BLaER1 (cell line): ENCODE results near the gene COPS3.
A peak's percentile ranks its signal among the peaks of the same experiment; 100 is the strongest.

Source experiments
- H3K27ac ChIP-seq: shearing (Covaris generic); formaldehyde crosslinking; 2 replicates; pipeline ENCODE4 v1.8.1; 2022
- H3K27me3 ChIP-seq: shearing (Covaris generic); formaldehyde crosslinking; 2 replicates; pipeline ENCODE4 v1.8.1; 2022
- H3K36me3 ChIP-seq: shearing (Covaris generic); formaldehyde crosslinking; 2 replicates; pipeline ENCODE4 v1.8.1; 2022
- H3K4me1 ChIP-seq: shearing (Covaris generic); formaldehyde crosslinking; 2 replicates; pipeline ENCODE4 v1.8.1; 2022
- H3K4me2 ChIP-seq: shearing (Covaris generic); formaldehyde crosslinking; 2 replicates; pipeline ENCODE4 v1.8.1; 2022
- H3K4me3 ChIP-seq: shearing (Covaris generic); formaldehyde crosslinking; 2 replicates; pipeline ENCODE4 v1.8.1; 2022
- H3K9ac ChIP-seq: shearing (Covaris generic); formaldehyde crosslinking; 2 replicates; pipeline ENCODE4 v1.8.1; 2022
- H3K9me3 ChIP-seq: shearing (Covaris generic); formaldehyde crosslinking; 2 replicates; pipeline ENCODE4 v1.8.1; 2022
- H4K20me1 ChIP-seq: shearing (Covaris generic); formaldehyde crosslinking; 2 replicates; pipeline ENCODE4 v1.8.1; 2022
- Cebpa-rat ChIP-seq: shearing (Covaris generic); IDR thresholded peaks from 2 replicates; pipeline ENCODE4 v1.8.1; 2022

The COPS3 gene

DNA sequence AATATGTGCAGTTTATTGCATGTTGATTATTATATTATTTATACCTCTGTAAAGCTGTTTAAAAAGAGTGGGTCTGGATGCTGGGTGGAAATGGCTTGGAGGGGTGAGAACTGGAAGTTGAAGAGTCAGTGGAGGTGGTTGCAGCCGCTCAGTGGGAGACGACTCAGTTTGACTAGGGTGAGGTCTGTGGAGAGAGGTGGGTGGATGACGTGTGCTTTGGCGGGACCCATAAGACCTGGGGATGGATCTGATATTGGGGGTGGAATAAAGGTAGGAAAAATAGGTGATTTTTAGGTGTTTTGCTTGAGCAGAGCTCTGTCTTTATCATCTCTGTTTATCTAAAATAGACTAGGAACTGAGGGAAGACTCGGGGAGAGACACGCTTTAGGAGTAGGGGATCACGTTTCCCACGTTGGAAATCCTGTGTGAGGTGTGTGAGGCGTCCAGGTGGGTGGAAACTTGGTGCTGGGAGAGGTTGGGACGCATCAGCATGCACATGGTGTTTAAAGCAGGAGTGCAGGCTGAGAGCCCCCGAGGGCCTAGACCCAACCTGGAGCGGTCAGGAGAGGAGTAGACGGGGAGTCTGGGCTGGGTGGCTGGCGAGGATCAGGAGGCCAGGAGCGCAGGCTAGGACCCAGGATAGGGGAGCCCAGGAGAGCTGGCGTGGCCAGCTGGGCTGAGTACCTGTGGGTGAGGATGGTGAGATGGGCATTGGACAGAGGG, 39.3 kb upstream of the COPS3 start:
- no peak for TF ChIP-seq Cebpa-rat
- Histone ChIP-seq H3K27ac (no peak overlapping the region), H3K4me1 (peaks cover 5% of the 10 kb centered on the region)

DNA sequence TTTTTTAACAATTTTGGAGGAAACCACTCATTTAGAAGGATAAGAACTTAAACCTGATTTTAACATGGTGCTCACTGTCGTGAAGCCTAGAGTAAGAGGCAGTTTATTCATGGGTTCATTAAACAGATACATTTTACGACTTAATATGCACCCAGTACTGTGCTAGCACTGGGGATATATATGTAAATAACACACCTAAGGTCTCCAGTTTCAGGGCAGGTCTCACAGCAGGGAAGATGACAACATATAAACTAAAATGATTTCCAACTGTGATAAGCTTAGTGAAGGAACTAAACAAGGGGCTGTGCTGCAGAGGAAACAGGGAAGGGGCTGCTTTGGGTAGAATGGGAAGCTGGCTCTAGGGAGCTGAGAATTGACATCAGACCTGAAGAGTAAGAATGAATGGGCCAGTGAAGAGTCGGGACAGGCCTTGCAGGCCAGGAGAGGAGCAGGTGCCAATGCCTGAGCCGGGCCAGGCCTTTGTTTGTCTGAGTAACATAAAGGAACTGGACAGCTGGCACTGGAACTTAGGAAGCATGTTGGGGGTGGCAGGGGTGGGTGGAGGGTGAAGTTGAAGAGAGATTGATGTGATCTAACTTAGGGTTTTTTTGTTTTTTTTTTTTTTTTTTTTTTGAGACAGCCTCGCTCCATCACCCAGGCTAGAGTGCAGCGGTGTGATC, 34.2 kb upstream of the COPS3 start:
- Histone ChIP-seq H3K36me3 (peaks cover 4% of the 10 kb centered on the region; the same call in 1 of the 2 replicates), H3K9me3 (no peaks in the 10 kb centered on the region), H3K9ac (no peak overlapping the region), H3K4me1 (0 out of 2 replicates have a peak, but pooled peaks cover 4% of the 10 kb centered on the region), H4K20me1 (no peaks in the 10 kb centered on the region), H3K27ac (no peak overlapping the region), H3K4me2 (no peak overlapping the region), H3K27me3 (no peaks in the 10 kb centered on the region), H3K4me3 (no peak overlapping the region)
- TF ChIP-seq Cebpa-rat = no peak

More for the DNA sequence above, 39.3 kb upstream of the COPS3 start:
- Histone ChIP-seq H3K4me2 (no peak overlapping the region), H3K36me3 (peaks cover 4% of the 10 kb centered on the region; the same call in 1 of the 2 replicates), H4K20me1 (no peaks in the 10 kb centered on the region), H3K27me3 (no peaks in the 10 kb centered on the region), H3K9me3 (no peaks in the 10 kb centered on the region), H3K9ac (no peak overlapping the region), H3K4me3 (no peak overlapping the region)

DNA sequence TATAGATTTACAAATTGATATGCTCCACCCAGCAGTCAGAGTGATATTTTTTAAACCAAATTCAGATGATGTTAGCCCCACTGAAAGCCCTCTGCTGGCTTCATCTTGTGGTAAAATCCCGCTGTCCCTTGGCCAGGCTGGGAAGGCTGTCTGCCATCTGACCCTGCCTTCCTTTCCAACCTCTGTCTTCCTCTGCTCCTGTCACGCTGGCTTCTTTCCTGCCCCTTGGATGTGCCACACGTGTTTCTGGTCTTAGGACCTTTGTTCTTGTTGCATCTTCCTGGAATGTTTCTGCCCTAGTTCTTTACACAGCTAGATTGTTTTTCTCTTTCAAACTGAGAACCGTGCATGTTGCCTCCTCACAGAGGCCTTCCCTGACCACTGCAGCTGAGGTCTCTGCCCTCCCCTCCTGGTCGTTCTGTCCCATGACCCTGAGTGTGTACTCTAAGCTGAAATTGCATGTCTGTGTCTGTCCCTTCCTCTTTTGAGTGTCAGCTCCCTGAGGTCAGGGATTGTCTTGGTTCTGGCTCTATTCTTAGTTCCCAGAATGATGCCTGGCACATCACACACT, 33.5 kb upstream of the COPS3 start:
- no peak for TF ChIP-seq Cebpa-rat
- Histone ChIP-seq H3K27ac (no peak overlapping the region), H3K9me3 (no peaks in the 10 kb centered on the region), H3K36me3 (peaks cover 4% of the 10 kb centered on the region; the same call in 1 of the 2 replicates), H3K4me1 (0 out of 2 replicates have a peak, but pooled peaks cover 4% of the 10 kb centered on the region), H3K9ac (no peak overlapping the region), H3K4me3 (no peak overlapping the region), H3K4me2 (no peak overlapping the region), H3K27me3 (no peaks in the 10 kb centered on the region), H4K20me1 (no peaks in the 10 kb centered on the region)

DNA sequence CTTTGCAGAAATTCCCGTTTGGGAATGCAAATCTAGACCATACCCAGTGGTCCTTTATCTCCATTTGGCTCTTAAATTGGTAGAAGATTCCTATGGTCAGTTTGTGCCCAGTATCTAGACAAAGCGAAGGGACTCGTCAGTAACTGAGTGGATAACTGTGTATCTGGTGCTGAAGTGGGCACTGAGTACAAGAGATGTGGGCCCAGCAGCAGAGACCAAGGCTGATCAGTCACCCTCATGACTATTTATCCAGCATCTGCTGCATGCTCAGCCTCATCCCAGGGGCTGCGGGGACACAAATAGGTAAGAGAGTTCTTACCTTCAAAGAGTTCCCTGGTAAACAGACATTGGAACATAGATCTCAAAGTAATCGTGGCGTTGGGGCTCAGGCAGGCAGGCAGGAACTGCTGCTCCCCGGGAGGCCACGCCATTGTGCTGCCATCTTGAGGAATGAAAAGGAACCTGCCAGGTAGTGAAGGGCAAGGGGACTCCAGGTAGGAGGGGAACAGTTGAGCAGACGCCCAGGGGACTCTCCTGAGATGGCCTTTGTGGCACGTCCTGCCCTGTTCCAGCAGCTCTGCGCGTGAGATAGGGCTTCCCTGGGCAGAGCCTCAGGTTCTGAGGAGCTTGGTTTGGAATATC, 32.4 kb upstream of the COPS3 start:
- no peak for TF ChIP-seq Cebpa-rat
- Histone ChIP-seq H3K36me3 (peaks cover 4% of the 10 kb centered on the region; the same call in 1 of the 2 replicates), H3K27me3 (no peaks in the 10 kb centered on the region), H3K4me3 (no peak overlapping the region), H3K9me3 (no peaks in the 10 kb centered on the region), H3K4me2 (no peak overlapping the region), H3K9ac (no peak overlapping the region), H3K4me1 (0 out of 2 replicates have a peak, but pooled peaks cover 4% of the 10 kb centered on the region), H3K27ac (no peak overlapping the region), H4K20me1 (no peaks in the 10 kb centered on the region)

DNA sequence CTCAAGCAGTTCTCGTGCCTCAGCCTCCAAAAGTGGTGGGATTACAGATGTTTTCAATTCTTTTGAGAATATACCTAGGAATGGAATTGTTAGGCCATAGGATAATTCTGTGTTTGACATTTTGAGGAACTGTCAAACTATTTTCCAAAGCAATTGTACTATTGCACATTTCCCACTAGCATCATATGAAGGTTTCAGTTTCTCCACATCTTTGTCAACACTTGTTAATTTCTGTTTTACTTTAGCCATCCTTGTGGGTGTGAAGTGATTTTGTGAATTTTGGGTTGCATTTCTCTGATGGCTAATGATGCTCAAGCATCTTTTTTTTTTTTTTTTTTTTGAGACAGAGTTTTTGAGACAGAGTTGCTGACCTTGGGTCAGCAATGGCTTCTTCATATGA, 28.3 kb upstream of the COPS3 start:
- no peaks in the 10 kb centered on the region for H3K9me3 ChIP-seq
- H3K4me1 ChIP-seq = peaks cover 22% of the 10 kb centered on the region
- no peaks in the 10 kb centered on the region for H3K27me3 ChIP-seq
- H3K36me3 ChIP-seq = peaks cover 4% of the 10 kb centered on the region; the same call in 1 of the 2 replicates
- no peak for TF ChIP-seq Cebpa-rat
- no peak overlapping the region for H3K4me2 ChIP-seq
- no peak overlapping the region for H3K27ac ChIP-seq
- no peak overlapping the region for H3K9ac ChIP-seq
- no peaks in the 10 kb centered on the region for H4K20me1 ChIP-seq
- no peak overlapping the region for H3K4me3 ChIP-seq

DNA sequence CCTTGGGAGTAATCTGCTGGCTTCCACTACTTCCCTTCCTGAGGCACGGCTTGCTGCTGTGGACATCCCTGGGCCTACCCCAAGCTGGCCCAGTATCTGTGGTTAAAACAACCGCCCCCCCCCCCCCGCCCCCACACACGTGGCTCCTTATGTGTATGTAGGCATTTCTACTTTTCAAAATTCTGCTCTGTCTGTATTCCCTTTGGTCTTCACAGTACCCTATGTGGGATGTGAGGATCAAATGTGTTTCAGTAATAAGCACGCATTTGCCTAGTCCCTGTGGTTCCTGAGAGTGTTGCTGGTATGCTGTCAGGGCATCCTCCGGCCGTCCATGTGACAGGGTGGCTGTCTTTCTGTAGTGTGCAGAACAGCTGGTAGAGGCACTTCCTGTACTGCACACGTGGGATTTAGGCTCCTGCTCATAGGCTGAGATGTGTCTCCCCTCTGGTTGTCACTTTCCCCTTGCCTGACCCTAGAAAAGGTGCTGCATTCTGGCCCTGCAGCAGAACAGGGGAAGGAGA, 24.3 kb upstream of the COPS3 start:
- H3K4me1 ChIP-seq = peaks cover 45% of the 10 kb centered on the region
- no peak overlapping the region for H3K4me3 ChIP-seq
- no peaks in the 10 kb centered on the region for H4K20me1 ChIP-seq
- H3K4me2 ChIP-seq = peak overlapping the region; percentile 95
- TF ChIP-seq Cebpa-rat = no peak
- H3K9me3 ChIP-seq = no peaks in the 10 kb centered on the region
- H3K9ac ChIP-seq = no peak overlapping the region
- H3K27ac ChIP-seq = no peak overlapping the region
- H3K36me3 ChIP-seq = no peaks in the 10 kb centered on the region
- H3K27me3 ChIP-seq = peaks cover 20% of the 10 kb centered on the region

DNA sequence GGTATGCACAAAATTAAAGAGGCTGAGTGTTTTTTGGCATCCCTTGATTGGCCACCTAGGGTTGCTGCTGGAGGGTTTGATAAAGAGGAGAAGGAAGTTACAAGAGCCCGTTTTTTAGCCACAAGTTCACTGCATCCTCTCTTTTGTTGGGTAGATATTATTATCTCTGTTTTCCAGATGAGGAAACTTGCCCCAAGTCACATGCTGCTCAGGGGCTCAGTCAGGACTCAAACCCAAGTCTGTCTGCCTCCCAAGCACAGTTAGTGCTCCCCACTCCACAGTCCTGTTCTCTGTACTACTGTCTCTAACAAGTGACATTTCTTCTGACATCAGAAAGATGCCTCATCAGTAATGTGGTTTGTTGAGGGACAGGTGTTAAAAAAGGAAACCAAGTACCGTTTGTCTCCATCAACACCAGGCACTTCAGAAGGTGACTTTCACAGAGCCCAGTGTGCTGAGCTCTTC, 23.5 kb upstream of the COPS3 start:
- Histone ChIP-seq H4K20me1 (no peaks in the 10 kb centered on the region), H3K9ac (peak overlapping the region; percentile 25; the same call in 1 of the 2 replicates), H3K4me3 (peak overlapping the region; percentile 81), H3K36me3 (no peaks in the 10 kb centered on the region), H3K9me3 (no peaks in the 10 kb centered on the region), H3K4me1 (peaks cover 47% of the 10 kb centered on the region), H3K4me2 (peak overlapping the region; percentile 95), H3K27me3 (peaks cover 23% of the 10 kb centered on the region), H3K27ac (no peak overlapping the region)
- TF ChIP-seq Cebpa-rat = no peak

DNA sequence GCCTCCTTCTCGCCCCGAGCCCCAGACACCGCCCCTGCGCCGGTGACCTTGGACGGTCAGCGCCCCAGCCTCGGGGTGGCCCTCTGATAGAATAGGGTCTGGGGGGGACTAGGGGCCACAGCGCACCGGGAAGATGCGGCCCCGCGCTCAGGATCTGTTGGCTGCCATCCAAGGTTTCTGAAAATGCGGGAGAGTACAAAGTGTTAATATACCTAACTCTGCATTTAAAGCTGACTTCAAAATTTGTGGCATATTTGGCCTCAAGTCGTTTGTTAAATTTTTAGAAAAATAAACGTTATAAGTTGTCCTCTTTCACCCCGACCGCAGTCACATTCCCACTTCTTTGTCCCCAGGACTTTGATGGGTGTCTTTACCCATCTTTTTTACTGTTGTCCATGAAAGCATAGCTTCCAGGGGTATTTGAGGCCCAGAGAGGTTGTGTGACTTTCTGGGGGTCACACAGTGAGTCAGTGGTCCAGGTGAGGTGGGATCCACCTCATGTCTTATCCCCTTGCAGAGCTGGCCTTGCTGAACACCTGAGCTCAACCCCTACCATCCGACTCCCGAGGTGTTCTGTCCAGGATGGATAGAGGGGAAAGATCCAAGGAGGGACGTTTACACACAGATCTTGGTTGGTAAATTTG, 22.9 kb upstream of the COPS3 start:
- no peaks in the 10 kb centered on the region for H4K20me1 ChIP-seq
- TF ChIP-seq Cebpa-rat = no peak
- H3K4me1 ChIP-seq = peaks cover 47% of the 10 kb centered on the region
- H3K27me3 ChIP-seq = peaks cover 23% of the 10 kb centered on the region
- peak overlapping the region; percentile 79 for H3K9ac ChIP-seq
- no peaks in the 10 kb centered on the region for H3K9me3 ChIP-seq
- peak overlapping the region; percentile 81 for H3K4me3 ChIP-seq
- H3K36me3 ChIP-seq = no peaks in the 10 kb centered on the region
- peak overlapping the region; percentile 67 for H3K27ac ChIP-seq
- peak overlapping the region; percentile 95 for H3K4me2 ChIP-seq
